HEK293 (cell line): Measurements from ENCODE around the gene MINDY1.

Experiments used
- CTCF ChIA-PET: fragments of 350-600 bp; formaldehyde crosslinking; extraction: SDS; loops from one replicate; lab custom pipeline; 2021; ENCODE audit warnings: antibody characterized with exemption; lab: Yijun Ruan, JAX
- POLR2A ChIA-PET: fragments of 300-600 bp; formaldehyde crosslinking; extraction: SDS; loops from one replicate; lab custom pipeline; 2020; ENCODE audit warnings: antibody characterized with exemption, inconsistent platforms; lab: Yijun Ruan, JAX
- H3K27ac ChIP-seq: fragments of 200-500 bp; sonication (Bioruptor generic); 2 replicates; pipeline ENCODE4 v1.5.1; 2014; ENCODE audit warnings: low read depth, low read length, control low read depth, inconsistent platforms; ENCODE audit errors: extremely low read depth
- H3K36me3 ChIP-seq, 2 experiments: fragments of 200-500 bp in 1 of 2; sonication (Bioruptor generic) in 1 of 2; 1 replicate in 1 of 2; 2 replicates in 1 of 2; pipeline ENCODE4 v1.5.1; 2014 to 2017; ENCODE audit warnings: inconsistent platforms in 2 of 2, low read length in 2 of 2; ENCODE audit not compliant: control insufficient read depth in 2 of 2, insufficient read depth in 1 of 2
- H3K4me1 ChIP-seq: fragments of 200-500 bp; sonication (Bioruptor generic); 2 replicates; pipeline ENCODE4 v1.5.1; 2014; ENCODE audit warnings: mild to moderate bottlenecking, low read length, inconsistent platforms; ENCODE audit not compliant: control insufficient read depth, insufficient read depth
- H3K4me3 ChIP-seq: 2 replicates; pipeline ENCODE4 v1.5.1; 2011; ENCODE audit warnings: low read depth, mild to moderate bottlenecking, control low read depth, low read length, moderate library complexity
- H3K9me3 ChIP-seq: fragments of 200-500 bp; sonication (Bioruptor generic); 2 replicates; pipeline ENCODE4 v1.5.1; 2014; ENCODE audit warnings: low read depth, low read length, inconsistent platforms; ENCODE audit not compliant: control insufficient read depth, insufficient read depth
- OVOL3 ChIP-seq: fragments of 450-650 bp; formaldehyde crosslinking; IDR thresholded peaks from 2 replicates; pipeline ENCODE4 v1.5.1; 2016; ENCODE audit warnings: missing biosample characterization, missing genetic modification characterization
- SETDB1 ChIP-seq: IDR thresholded peaks from one replicate; pipeline ENCODE4 v1.6.1; 2017; ENCODE audit warnings: mild to moderate bottlenecking, low read length, moderate library complexity, mixed read lengths; ENCODE audit not compliant: insufficient read length
- TCF7L2 ChIP-seq: IDR thresholded peaks from 2 replicates; pipeline ENCODE4 v1.6.1; 2011; ENCODE audit warnings: low read depth, mild to moderate bottlenecking, inconsistent platforms, low read length, moderate library complexity, borderline replicate concordance
- ZBTB1 ChIP-seq: fragments of 450-650 bp; formaldehyde crosslinking; IDR thresholded peaks from 2 replicates; pipeline ENCODE4 v1.5.1; 2016; ENCODE audit warnings: missing biosample characterization, missing genetic modification characterization
- ZBTB26 ChIP-seq: fragments of 450-650 bp; formaldehyde crosslinking; optimal IDR thresholded peaks from 2 replicates; pipeline ENCODE3; 2016; ENCODE audit warnings: missing biosample characterization, mild to moderate bottlenecking, missing genetic modification characterization
- ZBTB6 ChIP-seq: fragments of 450-650 bp; formaldehyde crosslinking; IDR thresholded peaks from 2 replicates; pipeline ENCODE4 v1.5.1; 2017; ENCODE audit warnings: missing biosample characterization, missing genetic modification characterization
- ZNF112 ChIP-seq: fragments of 450-650 bp; formaldehyde crosslinking; IDR thresholded peaks from 2 replicates; pipeline ENCODE4 v1.5.0; 2017; ENCODE audit warnings: missing biosample characterization, missing genetic modification characterization
- ZNF138 ChIP-seq: fragments of 450-650 bp; formaldehyde crosslinking; IDR thresholded peaks from 2 replicates; pipeline ENCODE4 v1.5.1; 2016; ENCODE audit warnings: missing biosample characterization, missing genetic modification characterization, borderline replicate concordance
- ZNF16 ChIP-seq: fragments of 450-650 bp; formaldehyde crosslinking; IDR thresholded peaks from 2 replicates; pipeline ENCODE4 v1.5.1; 2016; ENCODE audit warnings: low read depth, missing biosample characterization, missing genetic modification characterization
- ZNF169 ChIP-seq: fragments of 450-650 bp; formaldehyde crosslinking; IDR thresholded peaks from 2 replicates; pipeline ENCODE4 v1.5.1; 2016; ENCODE audit warnings: missing biosample characterization, missing genetic modification characterization
- ZNF2 ChIP-seq: fragments of 450-650 bp; formaldehyde crosslinking; IDR thresholded peaks from 2 replicates; pipeline ENCODE4 v1.5.1; 2016; ENCODE audit warnings: missing biosample characterization, missing genetic modification characterization
- ZNF202 ChIP-seq: fragments of 450-650 bp; formaldehyde crosslinking; IDR thresholded peaks from 2 replicates; pipeline ENCODE4 v1.5.1; 2016; ENCODE audit warnings: missing biosample characterization, missing genetic modification characterization, borderline replicate concordance
- ZNF239 ChIP-seq: fragments of 450-650 bp; formaldehyde crosslinking; IDR thresholded peaks from 2 replicates; pipeline ENCODE4 v1.5.1; 2016; ENCODE audit warnings: missing biosample characterization, missing genetic modification characterization
- ZNF248 ChIP-seq: fragments of 450-650 bp; formaldehyde crosslinking; IDR thresholded peaks from 2 replicates; pipeline ENCODE4 v1.5.1; 2017; ENCODE audit warnings: missing biosample characterization, missing genetic modification characterization
- ZNF529 ChIP-seq: fragments of 450-650 bp; formaldehyde crosslinking; IDR thresholded peaks from 2 replicates; pipeline ENCODE4 v1.5.1; 2017; ENCODE audit warnings: missing genetic modification characterization, missing biosample characterization; ENCODE audit not compliant: insufficient replicate concordance
- ZNF623 ChIP-seq: fragments of 450-650 bp; formaldehyde crosslinking; IDR thresholded peaks from 2 replicates; pipeline ENCODE4 v1.5.1; 2016; ENCODE audit warnings: missing biosample characterization, missing genetic modification characterization
- TF ChIP-seq, protein P1 (sequence below): fragments of 450-650 bp; formaldehyde crosslinking; conservative IDR thresholded peaks from 2 replicates; pipeline ENCODE4 v1.5.1; 2016; ENCODE audit warnings: low read depth, missing biosample characterization, missing genetic modification characterization
- TF ChIP-seq, protein P2 (sequence below): fragments of 450-650 bp; formaldehyde crosslinking; IDR thresholded peaks from 2 replicates; pipeline ENCODE4 v1.5.1; 2016; ENCODE audit warnings: missing biosample characterization, missing genetic modification characterization

The MINDY1 gene

DNA sequence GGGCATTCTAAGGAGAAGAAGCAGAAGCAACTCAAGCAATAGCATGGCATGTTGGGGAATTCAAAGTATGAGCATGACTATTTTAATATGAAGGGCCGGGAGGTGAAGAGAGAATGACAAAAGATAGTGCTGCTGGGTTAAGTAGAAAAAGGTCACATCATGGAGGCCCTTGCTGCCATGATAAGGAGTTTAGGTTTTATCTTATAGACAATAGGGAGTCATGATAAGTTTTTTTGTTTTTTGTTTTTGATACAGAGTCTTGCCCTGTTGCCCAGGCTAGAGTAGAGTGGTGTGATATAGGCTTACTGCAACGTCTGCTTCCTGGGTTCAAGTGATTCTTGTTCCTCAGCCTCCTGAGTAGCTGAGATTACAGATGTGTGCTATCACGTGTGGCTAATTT is 32.8 kb upstream of the MINDY1 start:
- no peak overlapping the region for H3K4me3 ChIP-seq
- H3K36me3 ChIP-seq = peaks cover 2 to 22% of the 10 kb centered on the region in 2 experiments
- H3K9me3 ChIP-seq = no peaks in the 10 kb centered on the region
- H3K4me1 ChIP-seq = no peaks in the 10 kb centered on the region
- ChIA-PET POLR2A (no interaction called here), CTCF (interaction anchor here (1.3 to 1.7 kb wide), 2 partner anchors 8 to 15 kb away, joined by 4 to 6 read pairs; partner anchors contain the start of gene C1orf56)
- TF ChIP-seq ZBTB26 (tag by site-specific recombination) = no peak
- no peak for TF ChIP-seq ZNF248 (tag by site-specific recombination)
- no peak for TF ChIP-seq SETDB1
- no peak for TF ChIP-seq ZNF138 (tag by site-specific recombination)
- no peak for TF ChIP-seq ZNF623 (tag by site-specific recombination)
- TF ChIP-seq ZNF169 = no peak
- TF ChIP-seq TCF7L2 = no peak
- no peak for TF ChIP-seq OVOL3
- no peak for TF ChIP-seq ZNF112 (tag by site-specific recombination)
- no peak for TF ChIP-seq ZNF2 (tag by site-specific recombination)
- TF ChIP-seq, protein P1, sequence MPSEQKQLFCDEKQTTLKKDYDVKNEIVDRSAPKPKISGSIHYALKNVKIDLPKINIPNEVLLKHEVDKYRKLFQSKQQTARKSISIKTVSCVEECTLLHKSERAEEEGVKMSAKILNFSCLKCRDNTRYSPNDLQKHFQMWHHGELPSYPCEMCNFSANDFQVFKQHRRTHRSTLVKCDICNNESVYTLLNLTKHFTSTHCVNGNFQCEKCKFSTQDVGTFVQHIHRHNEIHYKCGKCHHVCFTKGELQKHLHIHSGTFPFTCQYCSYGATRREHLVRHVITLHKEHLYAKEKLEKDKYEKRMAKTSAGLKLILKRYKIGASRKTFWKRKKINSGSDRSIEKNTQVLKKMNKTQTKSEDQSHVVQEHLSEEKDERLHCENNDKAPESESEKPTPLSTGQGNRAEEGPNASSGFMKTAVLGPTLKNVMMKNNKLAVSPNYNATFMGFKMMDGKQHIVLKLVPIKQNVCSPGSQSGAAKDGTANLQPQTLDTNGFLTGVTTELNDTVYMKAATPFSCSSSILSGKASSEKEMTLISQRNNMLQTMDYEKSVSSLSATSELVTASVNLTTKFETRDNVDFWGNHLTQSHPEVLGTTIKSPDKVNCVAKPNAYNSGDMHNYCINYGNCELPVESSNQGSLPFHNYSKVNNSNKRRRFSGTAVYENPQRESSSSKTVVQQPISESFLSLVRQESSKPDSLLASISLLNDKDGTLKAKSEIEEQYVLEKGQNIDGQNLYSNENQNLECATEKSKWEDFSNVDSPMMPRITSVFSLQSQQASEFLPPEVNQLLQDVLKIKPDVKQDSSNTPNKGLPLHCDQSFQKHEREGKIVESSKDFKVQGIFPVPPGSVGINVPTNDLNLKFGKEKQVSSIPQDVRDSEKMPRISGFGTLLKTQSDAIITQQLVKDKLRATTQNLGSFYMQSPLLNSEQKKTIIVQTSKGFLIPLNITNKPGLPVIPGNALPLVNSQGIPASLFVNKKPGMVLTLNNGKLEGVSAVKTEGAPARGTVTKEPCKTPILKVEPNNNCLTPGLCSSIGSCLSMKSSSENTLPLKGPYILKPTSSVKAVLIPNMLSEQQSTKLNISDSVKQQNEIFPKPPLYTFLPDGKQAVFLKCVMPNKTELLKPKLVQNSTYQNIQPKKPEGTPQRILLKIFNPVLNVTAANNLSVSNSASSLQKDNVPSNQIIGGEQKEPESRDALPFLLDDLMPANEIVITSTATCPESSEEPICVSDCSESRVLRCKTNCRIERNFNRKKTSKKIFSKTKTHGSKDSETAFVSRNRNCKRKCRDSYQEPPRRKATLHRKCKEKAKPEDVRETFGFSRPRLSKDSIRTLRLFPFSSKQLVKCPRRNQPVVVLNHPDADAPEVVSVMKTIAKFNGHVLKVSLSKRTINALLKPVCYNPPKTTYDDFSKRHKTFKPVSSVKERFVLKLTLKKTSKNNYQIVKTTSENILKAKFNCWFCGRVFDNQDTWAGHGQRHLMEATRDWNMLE (tag by site-specific recombination) = no peak
- no peak for TF ChIP-seq ZNF529
- no peak for TF ChIP-seq ZBTB6 (tag by site-specific recombination)
- TF ChIP-seq, protein P2, sequence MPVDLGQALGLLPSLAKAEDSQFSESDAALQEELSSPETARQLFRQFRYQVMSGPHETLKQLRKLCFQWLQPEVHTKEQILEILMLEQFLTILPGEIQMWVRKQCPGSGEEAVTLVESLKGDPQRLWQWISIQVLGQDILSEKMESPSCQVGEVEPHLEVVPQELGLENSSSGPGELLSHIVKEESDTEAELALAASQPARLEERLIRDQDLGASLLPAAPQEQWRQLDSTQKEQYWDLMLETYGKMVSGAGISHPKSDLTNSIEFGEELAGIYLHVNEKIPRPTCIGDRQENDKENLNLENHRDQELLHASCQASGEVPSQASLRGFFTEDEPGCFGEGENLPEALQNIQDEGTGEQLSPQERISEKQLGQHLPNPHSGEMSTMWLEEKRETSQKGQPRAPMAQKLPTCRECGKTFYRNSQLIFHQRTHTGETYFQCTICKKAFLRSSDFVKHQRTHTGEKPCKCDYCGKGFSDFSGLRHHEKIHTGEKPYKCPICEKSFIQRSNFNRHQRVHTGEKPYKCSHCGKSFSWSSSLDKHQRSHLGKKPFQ = no peak
- no peak overlapping the region for H3K27ac ChIP-seq

DNA sequence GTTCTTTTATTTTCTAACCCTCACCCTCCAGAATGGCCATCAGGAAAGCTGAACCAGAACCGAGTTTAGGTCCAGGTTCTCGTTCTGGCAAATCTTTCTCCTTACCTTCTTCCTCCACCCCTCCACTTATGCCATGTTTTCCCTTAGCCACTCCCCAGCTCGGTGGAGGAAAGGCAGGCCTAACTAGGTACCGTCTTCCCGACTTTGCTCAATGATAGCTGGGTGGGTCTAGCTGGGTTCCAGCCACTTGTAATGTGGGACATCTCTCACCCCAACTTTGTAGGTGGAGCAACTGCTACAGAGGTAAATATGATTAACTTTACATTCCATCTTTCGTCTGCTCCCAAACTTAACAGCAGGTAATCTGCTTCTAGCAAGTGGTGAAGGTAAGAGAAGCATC is 30.3 kb upstream of the MINDY1 start:
- ChIA-PET POLR2A (no interaction called here), CTCF (no interaction called here)
- Histone ChIP-seq H3K27ac (no peak overlapping the region), H3K4me3 (no peak overlapping the region), H3K9me3 (no peaks in the 10 kb centered on the region), H3K4me1 (no peaks in the 10 kb centered on the region), H3K36me3 (peaks cover 6 to 28% of the 10 kb centered on the region in 2 experiments)
- TF ChIP-seq ZNF16 (tag by site-specific recombination) = no peak
- TF ChIP-seq ZNF202 = no peak
- no peak for TF ChIP-seq ZBTB1 (tag by site-specific recombination)
- no peak for TF ChIP-seq ZNF239 (tag by site-specific recombination)
